ENCODE results near the gene HES7. TPM values are rescaled to one million over a fixed set of nuclear protein-coding genes. Genes with fewer than 3 reads are reported as not detected.

Gene HES7
- polyA plus RNA-seq, 1 of the 3 experiments (the other 2 are of a cell fraction), result 1.2 TPM

GRCh38 chr17:8087952-8088230, 36.0 kb downstream of the HES7 start:
- no peak overlapping the region for H3K27ac ChIP-seq (ENCODE audit: low read depth in 2 of 2, low read length in 1 of 2)
- 44% methylated on average over 3 of the region's 5 CpGs for WGBS (ENCODE audit: low lambda C conversion rate)
- no peak overlapping the region for H2AFZ ChIP-seq (ENCODE audit: low read depth)
- no peaks in the 10 kb centered on the region for H3K36me3 ChIP-seq (replicated peaks in 1 of 2; ENCODE audit: control insufficient read depth in 1 of 2, insufficient read depth in 2 of 2, low read length in 1 of 2)
- TF ChIP-seq, protein P1, sequence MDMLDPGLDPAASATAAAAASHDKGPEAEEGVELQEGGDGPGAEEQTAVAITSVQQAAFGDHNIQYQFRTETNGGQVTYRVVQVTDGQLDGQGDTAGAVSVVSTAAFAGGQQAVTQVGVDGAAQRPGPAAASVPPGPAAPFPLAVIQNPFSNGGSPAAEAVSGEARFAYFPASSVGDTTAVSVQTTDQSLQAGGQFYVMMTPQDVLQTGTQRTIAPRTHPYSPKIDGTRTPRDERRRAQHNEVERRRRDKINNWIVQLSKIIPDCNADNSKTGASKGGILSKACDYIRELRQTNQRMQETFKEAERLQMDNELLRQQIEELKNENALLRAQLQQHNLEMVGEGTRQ (IDR thresholded peaks at IDR 0.05; ENCODE audit: borderline replicate concordance, low read depth, low read length), result no peak
- TF ChIP-seq EZH2phosphoT487 (IDR thresholded peaks at IDR 0.05; ENCODE audit: borderline replicate concordance, low read depth), result no peak
- TF ChIP-seq ELF1 (IDR thresholded peaks at IDR 0.05), result no peak
- TF ChIP-seq GATA2 (CRISPR knock-in tag; IDR thresholded peaks at IDR 0.05), result no peak
- TF ChIP-seq POLR2AphosphoS5 (IDR thresholded peaks at IDR 0.05; ENCODE audit: low read depth, low read length), result no peak
- no peaks in the 10 kb centered on the region for H3K79me2 ChIP-seq (ENCODE audit: insufficient read depth)
- no peak overlapping the region for H3K4me2 ChIP-seq
- H3K9ac ChIP-seq, result no peak overlapping the region
- DNase-seq, result no peak
- H3K4me1 ChIP-seq (ENCODE audit: control insufficient read depth in 1 of 2, insufficient read depth in 2 of 2, low read depth in 1 of 2, low read length in 1 of 2), result no peaks in the 10 kb centered on the region
- no peaks in the 10 kb centered on the region for H3K9me3 ChIP-seq
- no peaks in the 10 kb centered on the region for H4K20me1 ChIP-seq (ENCODE audit: insufficient read depth)
- peaks cover 67% of the 10 kb centered on the region; the same call in 1 of the 2 replicates for H3K27me3 ChIP-seq (ENCODE audit: insufficient read depth)
- H3K4me3 ChIP-seq (ENCODE audit: low read depth in 2 of 2, low read length in 1 of 2), result no peak overlapping the region
- POLR2A ChIA-PET, result no interaction called here
- no peaks in the 10 kb centered on the region for H3F3A ChIP-seq (replicated peaks; ENCODE audit: insufficient read depth)
- H3K9me2 ChIP-seq, result no peaks in the 10 kb centered on the region
- CTCF ChIA-PET, result interaction anchor here (7.9 to 20.8 kb wide), 4 partner anchors 8 to 29 kb away, joined by 90 to 390 read pairs (median 228); partner anchors contain the start of gene ALOXE3

GRCh38 chr17:8087075-8087951, 36.6 kb downstream of the HES7 start, which contains the start of gene ALOX12B:
Gene ALOX12B (minus strand): TSS chr17:8087716. CDS start chr17:8087442, 274 bp downstream.
- H3F3A ChIP-seq (replicated peaks; ENCODE audit: insufficient read depth), result no peaks in the 10 kb centered on the region
- ChIA-PET POLR2A (no interaction called here), CTCF (interaction anchor here (0.9 to 20.8 kb wide), 5 partner anchors 8 to 46 kb away, joined by 3 to 390 read pairs (median 158); partner anchors contain the start of gene ALOXE3)
- H3K27ac ChIP-seq (ENCODE audit: low read depth in 2 of 2, low read length in 1 of 2), result no peak within 1 kb of the TSS
- no peaks in the 10 kb centered on the region for H3K9me3 ChIP-seq
- H3K36me3 ChIP-seq (replicated peaks in 1 of 2; ENCODE audit: control insufficient read depth in 1 of 2, insufficient read depth in 2 of 2, low read length in 1 of 2), result no peaks in the 10 kb centered on the region
- H3K27me3 ChIP-seq (ENCODE audit: insufficient read depth), result peaks cover 61% of the 10 kb centered on the region; the same call in 1 of the 2 replicates
- H3K4me1 ChIP-seq (ENCODE audit: control insufficient read depth in 1 of 2, insufficient read depth in 2 of 2, low read depth in 1 of 2, low read length in 1 of 2), result no peaks in the 10 kb centered on the region
- H3K9ac ChIP-seq, result no peak within 1 kb of the TSS
- no peak for TF ChIP-seq FOSL2 (IDR thresholded peaks at IDR 0.05; ENCODE audit: borderline replicate concordance, low read depth)
- TF ChIP-seq EP300 (IDR thresholded peaks at IDR 0.05; ENCODE audit: borderline replicate concordance in 1 of 2, low read depth in 1 of 2, low read length in 1 of 2), result no peak
- no peak for TF ChIP-seq GABPA (IDR thresholded peaks at IDR 0.05; ENCODE audit: low read depth)
- no peak for TF ChIP-seq TEAD4 (IDR thresholded peaks at IDR 0.05; ENCODE audit: borderline replicate concordance, insufficient read depth)
- TF ChIP-seq ELF1 (IDR thresholded peaks at IDR 0.05), result no peak
- TF ChIP-seq EZH2phosphoT487 (IDR thresholded peaks at IDR 0.05; ENCODE audit: borderline replicate concordance, low read depth), result no peak
- TF ChIP-seq TAF1 (IDR thresholded peaks at IDR 0.05; ENCODE audit: borderline replicate concordance, low read depth, low read length), result no peak
- TF ChIP-seq POLR2AphosphoS5 (IDR thresholded peaks at IDR 0.05; ENCODE audit: low read depth, low read length), result no peak
- TF ChIP-seq, protein P1 (IDR thresholded peaks at IDR 0.05; ENCODE audit: borderline replicate concordance, low read depth, low read length), result no peak
- no peak for TF ChIP-seq SIN3A (IDR thresholded peaks at IDR 0.05; ENCODE audit: borderline replicate concordance, low read depth, low read length)
- no peak for TF ChIP-seq CHD2 (IDR thresholded peaks at IDR 0.05; ENCODE audit: low read length, partially characterized antibody)
- no peak for TF ChIP-seq JUND (IDR thresholded peaks at IDR 0.05)
- H3K4me3 ChIP-seq (ENCODE audit: low read depth in 2 of 2, low read length in 1 of 2), result no peak within 1 kb of the TSS
- no peak for DNase-seq
- no peaks in the 10 kb centered on the region for H4K20me1 ChIP-seq (ENCODE audit: insufficient read depth)
- H2AFZ ChIP-seq (ENCODE audit: low read depth), result no peak within 1 kb of the TSS
- 64% methylated on average over 19 of the region's 20 CpGs for WGBS (ENCODE audit: low lambda C conversion rate)
- H3K9me2 ChIP-seq, result no peaks in the 10 kb centered on the region
- no peaks in the 10 kb centered on the region for H3K79me2 ChIP-seq (ENCODE audit: insufficient read depth)
- H3K4me2 ChIP-seq, result no peak within 1 kb of the TSS

All from SK-N-SH (cell line).